ENCODE measurements around the gene FDX2. TPM values are rescaled to one million over a fixed set of nuclear protein-coding genes. Genes with fewer than 3 reads are reported as not detected.

The FDX2 gene
- total RNA-seq, 1 experiment from 2014 or later, result 30.3 TPM

DNA sequence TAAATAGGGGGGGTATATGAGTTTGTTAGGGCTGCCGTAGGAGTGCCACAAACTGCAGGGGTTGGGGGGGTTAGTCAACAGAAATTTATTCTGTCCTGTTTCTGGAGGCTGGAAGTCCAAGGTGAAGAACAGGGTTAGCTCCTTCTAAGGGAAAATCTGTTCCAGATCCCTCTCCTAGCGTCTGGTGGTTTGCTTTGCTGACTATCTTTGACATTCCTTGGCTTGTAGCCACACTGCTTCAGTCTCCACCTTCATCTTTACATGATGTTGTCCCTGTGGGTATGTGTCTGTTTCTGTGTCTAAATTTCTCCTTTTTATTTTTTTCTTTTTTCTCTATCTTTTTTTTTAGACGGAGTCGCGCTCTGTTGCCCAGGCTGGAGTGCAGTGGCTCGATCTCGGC is 53.0 kb downstream of the FDX2 start:
- Mint-ChIP-seq H3K27me3 (ENCODE audit: insufficient read depth, unreplicated experiment) (no peaks in the 10 kb centered on the region), H3K4me3 (ENCODE audit: unreplicated experiment) (no peak overlapping the region), H3K36me3 (ENCODE audit: insufficient read depth, unreplicated experiment) (peaks cover 10% of the 10 kb centered on the region), H3K27ac (ENCODE audit: unreplicated experiment) (no peak overlapping the region), H3K4me1 (ENCODE audit: low read depth, unreplicated experiment) (peaks cover 1% of the 10 kb centered on the region), H3K9me3 (ENCODE audit: unreplicated experiment) (no peaks in the 10 kb centered on the region)
- ChIA-PET POLR2A (no interaction called here), CTCF (interaction anchor here (0.6 kb wide), 1 partner anchor 126 kb away, joined by 4 read pairs; no protein-coding TSS in a partner anchor)
- TF ChIP-seq, protein P1, sequence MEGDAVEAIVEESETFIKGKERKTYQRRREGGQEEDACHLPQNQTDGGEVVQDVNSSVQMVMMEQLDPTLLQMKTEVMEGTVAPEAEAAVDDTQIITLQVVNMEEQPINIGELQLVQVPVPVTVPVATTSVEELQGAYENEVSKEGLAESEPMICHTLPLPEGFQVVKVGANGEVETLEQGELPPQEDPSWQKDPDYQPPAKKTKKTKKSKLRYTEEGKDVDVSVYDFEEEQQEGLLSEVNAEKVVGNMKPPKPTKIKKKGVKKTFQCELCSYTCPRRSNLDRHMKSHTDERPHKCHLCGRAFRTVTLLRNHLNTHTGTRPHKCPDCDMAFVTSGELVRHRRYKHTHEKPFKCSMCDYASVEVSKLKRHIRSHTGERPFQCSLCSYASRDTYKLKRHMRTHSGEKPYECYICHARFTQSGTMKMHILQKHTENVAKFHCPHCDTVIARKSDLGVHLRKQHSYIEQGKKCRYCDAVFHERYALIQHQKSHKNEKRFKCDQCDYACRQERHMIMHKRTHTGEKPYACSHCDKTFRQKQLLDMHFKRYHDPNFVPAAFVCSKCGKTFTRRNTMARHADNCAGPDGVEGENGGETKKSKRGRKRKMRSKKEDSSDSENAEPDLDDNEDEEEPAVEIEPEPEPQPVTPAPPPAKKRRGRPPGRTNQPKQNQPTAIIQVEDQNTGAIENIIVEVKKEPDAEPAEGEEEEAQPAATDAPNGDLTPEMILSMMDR (IDR thresholded peaks at IDR 0.05; ENCODE audit: insufficient read depth in 1 of 2, low read depth in 1 of 2, low read length in 1 of 2, severe bottlenecking in 1 of 2, unreplicated experiment in 1 of 2), result no peak
- DNase-seq, result no peak
- intact Hi-C loops (cut with micrococcal nuclease; ENCODE audit: unreplicated experiment), result no loop called here
- BruUV-seq (replicated peaks), result no TSS peak
- no peaks in the 10 kb centered on the region for H3K27me3 ChIP-seq (replicated peaks; ENCODE audit: control insufficient read depth, insufficient read depth, low read length)
- no peak overlapping the region for H3K4me3 ChIP-seq (ENCODE audit: low read depth, low read length)
- H3K4me1 ChIP-seq, result peaks cover 27% of the 10 kb centered on the region
- no peaks in the 10 kb centered on the region for H3K9me3 ChIP-seq
- H3K36me3 ChIP-seq (ENCODE audit: control insufficient read depth, insufficient read depth, low read length), result peaks cover 2% of the 10 kb centered on the region; the same call in 1 of the 2 replicates

DNA sequence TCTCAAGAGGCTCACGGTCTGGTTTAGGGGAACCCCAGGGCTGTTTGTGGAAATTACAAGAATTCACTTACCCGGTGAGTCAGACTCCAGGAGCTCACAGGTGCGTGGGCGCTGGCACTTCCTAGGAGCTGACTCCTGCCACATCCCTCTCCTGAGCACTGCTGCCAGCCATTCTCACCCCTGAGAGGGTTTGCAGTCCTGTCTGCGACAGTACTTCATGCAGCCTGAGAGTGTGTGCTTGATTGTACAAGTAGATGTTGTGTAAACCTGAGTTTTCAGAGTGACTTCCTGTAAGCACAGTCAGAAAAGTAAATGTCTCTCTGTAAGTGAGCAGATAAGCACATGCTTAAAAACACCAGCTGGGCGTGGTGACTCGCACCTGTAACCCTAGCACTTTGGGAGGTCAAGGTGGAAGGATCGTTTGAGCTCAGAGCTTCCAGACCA is 55.7 kb downstream of the FDX2 start:
- DNase-seq, result no peak

More for the DNA sequence above, 55.7 kb downstream of the FDX2 start:
- CTCF ChIA-PET, result interaction anchor here (1.6 to 3.4 kb wide), 7 partner anchors 9 to 130 kb away, joined by 4 to 54 read pairs (median 18); partner anchors contain the start of genes ICAM1 and ICAM5
- POLR2A ChIA-PET, result interaction anchor here (1.0 to 1.7 kb wide), 3 partner anchors 9 to 128 kb away, joined by 3 to 9 read pairs (median 4); partner anchors contain the start of gene ICAM1
- no peak overlapping the region for H3K4me3 ChIP-seq (ENCODE audit: low read depth, low read length)
- peaks cover 21% of the 10 kb centered on the region for H3K36me3 Mint-ChIP-seq (ENCODE audit: insufficient read depth, unreplicated experiment)
- peaks cover 27% of the 10 kb centered on the region for H3K4me1 ChIP-seq
- peak overlapping the region; percentile 79 for H3K27ac Mint-ChIP-seq (ENCODE audit: unreplicated experiment)
- TF ChIP-seq, protein P1 (IDR thresholded peaks at IDR 0.05; ENCODE audit: insufficient read depth in 1 of 2, low read depth in 1 of 2, low read length in 1 of 2, severe bottlenecking in 1 of 2, unreplicated experiment in 1 of 2), result no peak
- H3K36me3 ChIP-seq (ENCODE audit: control insufficient read depth, insufficient read depth, low read length), result peaks cover 2% of the 10 kb centered on the region; the same call in 1 of the 2 replicates
- H3K9me3 ChIP-seq, result no peaks in the 10 kb centered on the region
- peaks cover 7% of the 10 kb centered on the region for H3K4me1 Mint-ChIP-seq (ENCODE audit: low read depth, unreplicated experiment)
- H3K4me3 Mint-ChIP-seq (ENCODE audit: unreplicated experiment), result no peak overlapping the region
- no TSS peak for BruUV-seq (replicated peaks)
- H3K27me3 Mint-ChIP-seq (ENCODE audit: insufficient read depth, unreplicated experiment), result no peaks in the 10 kb centered on the region
- intact Hi-C loops (cut with micrococcal nuclease; ENCODE audit: unreplicated experiment), result no loop called here
- no peaks in the 10 kb centered on the region for H3K27me3 ChIP-seq (replicated peaks; ENCODE audit: control insufficient read depth, insufficient read depth, low read length)
- H3K9me3 Mint-ChIP-seq (ENCODE audit: unreplicated experiment), result no peaks in the 10 kb centered on the region

Other genes with a start within 250 kb of the FDX2 start
- gene SHFL, start 229.7 kb downstream of the FDX2 start, total RNA-seq (2022), result 3.6 and 6.2 TPM in 2 replicates
- gene ANGPTL6, start 213.3 kb downstream of the FDX2 start, total RNA-seq (2022), result 0.23 and 0.49 TPM in 2 replicates
- gene PPAN, start 209.7 kb downstream of the FDX2 start, total RNA-seq (2022), result 61.0 and 62.8 TPM in 2 replicates
- gene P2RY11, start 204.3 kb downstream of the FDX2 start, total RNA-seq (2022), result 18.4 and 18.6 TPM in 2 replicates
- gene EIF3G, start 196.1 kb downstream of the FDX2 start, total RNA-seq (2022), result 214 and 229 TPM in 2 replicates
- gene DNMT1, start 121.1 kb downstream of the FDX2 start, total RNA-seq (2022), result 144 and 171 TPM in 2 replicates
- gene S1PR2, start 84.7 kb downstream of the FDX2 start, total RNA-seq (2022), result 6.2 and 7.2 TPM in 2 replicates
- 85.9 and 87.4 TPM in 2 replicates for gene MRPL4, start 63.8 kb downstream of the FDX2 start, total RNA-seq (2022)
- gene ICAM1, start 44.9 kb downstream of the FDX2 start, total RNA-seq (2022), result 15.7 and 17.9 TPM in 2 replicates
- 9.0 and 9.4 TPM in 2 replicates for gene ICAM4, start 29.1 kb downstream of the FDX2 start, total RNA-seq (2022)
- 2.5 and 3.2 TPM in 2 replicates for gene ICAM5, start 26.1 kb downstream of the FDX2 start, total RNA-seq (2022)
- 2.5 and 3.8 TPM in 2 replicates for gene ZGLP1, start 6.2 kb downstream of the FDX2 start, total RNA-seq (2022)
- gene RAVER1, start 17.5 kb upstream of the FDX2 start, total RNA-seq (2022), result 53.9 and 55.1 TPM in 2 replicates
- 6.9 and 9.8 TPM in 2 replicates for gene ICAM3, start 23.6 kb upstream of the FDX2 start, total RNA-seq (2022)
- gene TYK2, start 64.6 kb upstream of the FDX2 start, total RNA-seq (2022), result 124 and 134 TPM in 2 replicates
- 154 and 164 TPM in 2 replicates for gene CDC37, start 87.5 kb upstream of the FDX2 start, total RNA-seq (2022)
- gene PDE4A, start 104.5 kb upstream of the FDX2 start, total RNA-seq (2022), result 3.6 and 3.7 TPM in 2 replicates
- gene KEAP1, start 187.3 kb upstream of the FDX2 start, total RNA-seq (2022), result 73.0 and 77.7 TPM in 2 replicates
- gene S1PR5, start 201.4 kb upstream of the FDX2 start, total RNA-seq (2022), result 0.57 and 0.67 TPM in 2 replicates
- gene ATG4D, start 227.9 kb upstream of the FDX2 start, total RNA-seq (2022), result 34.3 and 34.6 TPM in 2 replicates
- gene KRI1, start 250.0 kb upstream of the FDX2 start, total RNA-seq (2022), result 27.0 and 27.5 TPM in 2 replicates

Data from Caco-2 (cell line).